IMR-90 (cell line): Measurements from ENCODE around the gene ALKAL2.

ENCODE experiments used
- BHLHE40 ChIP-seq: fragments of 150-350 bp; IDR thresholded peaks from 2 replicates; pipeline ENCODE4 v1.6.1; 2016; ENCODE audit warnings: mild to moderate bottlenecking, low read depth, low read length
- FOS ChIP-seq: fragments of 150-350 bp; IDR thresholded peaks from 2 replicates; pipeline ENCODE4 v1.6.1; 2016; ENCODE audit warnings: low read depth, low read length
- MAFK ChIP-seq: IDR thresholded peaks from 2 replicates; pipeline ENCODE4 v1.6.1; 2012; ENCODE audit warnings: low read depth, low read length, improper control_type of control experiment
- MXI1 ChIP-seq: IDR thresholded peaks from 2 replicates; pipeline ENCODE4 v1.6.1; 2012; ENCODE audit warnings: low read depth, mild to moderate bottlenecking, low read length, moderate library complexity, borderline replicate concordance
- NFE2L2 ChIP-seq: fragments of 150-350 bp; IDR thresholded peaks from 2 replicates; pipeline ENCODE4 v1.6.1; 2016; ENCODE audit warnings: low read depth, mild to moderate bottlenecking, low read length
- POLR2A ChIP-seq: IDR thresholded peaks from 2 replicates; pipeline ENCODE4 v1.6.1; 2012; ENCODE audit warnings: mild to moderate bottlenecking, low read depth, low read length
- RAD21 ChIP-seq: IDR thresholded peaks from 2 replicates; pipeline ENCODE4 v1.6.1; 2012; ENCODE audit warnings: low read length, improper control_type of control experiment
- SMC3 ChIP-seq: fragments of 150-350 bp; IDR thresholded peaks from 2 replicates; pipeline ENCODE4 v1.6.1; 2016; ENCODE audit warnings: low read depth, mild to moderate bottlenecking, antibody characterized with exemption, low read length, moderate library complexity
- TF ChIP-seq, protein P1 (sequence below): conservative IDR thresholded peaks from 2 replicates; pipeline ENCODE4 v1.5.1; 2012; ENCODE audit warnings: mild to moderate bottlenecking, low read depth, low read length, improper control_type of control experiment
- TF ChIP-seq, protein P2 (sequence below): fragments of 150-350 bp; IDR thresholded peaks from 2 replicates; pipeline ENCODE4 v1.6.1; 2017; ENCODE audit warnings: mild to moderate bottlenecking, antibody characterized with exemption, low read length, low read depth

DNA sequence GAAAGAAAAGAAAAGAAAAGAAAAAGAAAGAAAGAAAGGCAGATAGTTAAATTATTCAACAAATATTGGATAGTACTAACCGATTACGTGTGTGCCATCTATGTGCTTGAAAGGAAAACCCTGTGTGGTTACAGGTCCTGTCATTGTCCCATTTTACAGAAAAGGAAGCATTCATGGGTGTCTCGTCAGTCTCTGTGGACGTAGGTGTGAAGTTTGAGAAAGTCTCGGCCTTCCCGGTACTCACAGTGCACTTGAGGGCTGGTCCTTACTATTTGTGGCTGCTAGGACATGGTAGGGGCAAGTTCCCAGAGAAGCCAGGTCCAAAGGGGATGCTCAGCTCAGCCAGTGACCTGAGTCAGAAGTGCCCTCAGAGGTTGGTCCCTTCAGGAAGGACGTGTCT is 43.3 kb downstream of the ALKAL2 start:
- no peak for TF ChIP-seq POLR2A
- TF ChIP-seq MXI1: no peak
- no peak for TF ChIP-seq RAD21
- TF ChIP-seq MAFK: no peak
- TF ChIP-seq, protein P1, sequence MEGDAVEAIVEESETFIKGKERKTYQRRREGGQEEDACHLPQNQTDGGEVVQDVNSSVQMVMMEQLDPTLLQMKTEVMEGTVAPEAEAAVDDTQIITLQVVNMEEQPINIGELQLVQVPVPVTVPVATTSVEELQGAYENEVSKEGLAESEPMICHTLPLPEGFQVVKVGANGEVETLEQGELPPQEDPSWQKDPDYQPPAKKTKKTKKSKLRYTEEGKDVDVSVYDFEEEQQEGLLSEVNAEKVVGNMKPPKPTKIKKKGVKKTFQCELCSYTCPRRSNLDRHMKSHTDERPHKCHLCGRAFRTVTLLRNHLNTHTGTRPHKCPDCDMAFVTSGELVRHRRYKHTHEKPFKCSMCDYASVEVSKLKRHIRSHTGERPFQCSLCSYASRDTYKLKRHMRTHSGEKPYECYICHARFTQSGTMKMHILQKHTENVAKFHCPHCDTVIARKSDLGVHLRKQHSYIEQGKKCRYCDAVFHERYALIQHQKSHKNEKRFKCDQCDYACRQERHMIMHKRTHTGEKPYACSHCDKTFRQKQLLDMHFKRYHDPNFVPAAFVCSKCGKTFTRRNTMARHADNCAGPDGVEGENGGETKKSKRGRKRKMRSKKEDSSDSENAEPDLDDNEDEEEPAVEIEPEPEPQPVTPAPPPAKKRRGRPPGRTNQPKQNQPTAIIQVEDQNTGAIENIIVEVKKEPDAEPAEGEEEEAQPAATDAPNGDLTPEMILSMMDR: no peak
- no peak for TF ChIP-seq NFE2L2
- TF ChIP-seq FOS: no peak
- TF ChIP-seq, protein P2, sequence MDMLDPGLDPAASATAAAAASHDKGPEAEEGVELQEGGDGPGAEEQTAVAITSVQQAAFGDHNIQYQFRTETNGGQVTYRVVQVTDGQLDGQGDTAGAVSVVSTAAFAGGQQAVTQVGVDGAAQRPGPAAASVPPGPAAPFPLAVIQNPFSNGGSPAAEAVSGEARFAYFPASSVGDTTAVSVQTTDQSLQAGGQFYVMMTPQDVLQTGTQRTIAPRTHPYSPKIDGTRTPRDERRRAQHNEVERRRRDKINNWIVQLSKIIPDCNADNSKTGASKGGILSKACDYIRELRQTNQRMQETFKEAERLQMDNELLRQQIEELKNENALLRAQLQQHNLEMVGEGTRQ: no peak
- no peak for TF ChIP-seq BHLHE40
- TF ChIP-seq SMC3: no peak
